GM18951 (cell line): Measurements from ENCODE around the gene DISP2.

Source experiments
- POLR2A ChIP-seq: IDR thresholded peaks from 4 replicates; pipeline ENCODE4 v1.6.1; 2011; ENCODE audit warnings: mild to moderate bottlenecking; ENCODE audit not compliant: insufficient read length, insufficient read depth; ENCODE audit errors: extremely low read depth
- in situ Hi-C: fragments of 300-500 bp; cut with MboI; formaldehyde crosslinking; loops from one replicate; pipeline ENCODE4 v1.12.0; 2022; ENCODE audit warnings: low sequenced_read_pairs, mixed read lengths, inconsistent platforms; ENCODE audit not compliant: unreplicated experiment

Gene DISP2

GRCh38 chr15:40366457-40367370, 8.7 kb downstream of the DISP2 start:
- in situ Hi-C loops: no loop called here
- no peak for TF ChIP-seq POLR2A

- TF ChIP-seq POLR2A: no peak
- in situ Hi-C loops: no loop called here
Observed at GRCh38 chr15:40367371-40367685, 9.3 kb downstream of the DISP2 start.

- in situ Hi-C loops: no loop called here
- no peak for TF ChIP-seq POLR2A
Observed at GRCh38 chr15:40367686-40368611, 9.9 kb downstream of the DISP2 start.

GRCh38 chr15:40368719-40369473, 10.9 kb downstream of the DISP2 start:
- in situ Hi-C loops: no loop called here

GRCh38 chr15:40369474-40369869, 11.5 kb downstream of the DISP2 start:
- in situ Hi-C loops: no loop called here
- TF ChIP-seq POLR2A: no peak

More at GRCh38 chr15:40368719-40369473, 10.9 kb downstream of the DISP2 start:
- no peak for TF ChIP-seq POLR2A

- TF ChIP-seq POLR2A: no peak
- in situ Hi-C loops: loop anchor here (10.0 kb wide), 1 partner anchor 55 kb away; no protein-coding TSS in a partner anchor
Observed at GRCh38 chr15:40369971-40370370, 12.0 kb downstream of the DISP2 start.

GRCh38 chr15:40372981-40373380, 15.0 kb downstream of the DISP2 start:
- no peak for TF ChIP-seq POLR2A
- in situ Hi-C loops: loop anchor here (10.0 kb wide), 1 partner anchor 52 kb away; no protein-coding TSS in a partner anchor

GRCh38 chr15:40377606-40378005, 19.6 kb downstream of the DISP2 start:
- in situ Hi-C loops: loop anchor here (10.0 kb wide), 1 partner anchor 47 kb away; no protein-coding TSS in a partner anchor
- TF ChIP-seq POLR2A: no peak

- no peak for TF ChIP-seq POLR2A
- in situ Hi-C loops: loop anchor here (10.0 kb wide), 1 partner anchor 45 kb away; no protein-coding TSS in a partner anchor
Observed at GRCh38 chr15:40379374-40379773, 21.4 kb downstream of the DISP2 start.

GRCh38 chr15:40379853-40380252, 21.8 kb downstream of the DISP2 start:
- TF ChIP-seq POLR2A: no peak
- in situ Hi-C loops: loop anchor here (10.0 kb wide), 1 partner anchor 45 kb away; no protein-coding TSS in a partner anchor

- in situ Hi-C loops: no loop called here
- TF ChIP-seq POLR2A: no peak
Observed at GRCh38 chr15:40380636-40381035, 22.6 kb downstream of the DISP2 start.

- TF ChIP-seq POLR2A: no peak
- in situ Hi-C loops: no loop called here
Observed at GRCh38 chr15:40381818-40382529, 24.0 kb downstream of the DISP2 start.
